ENCODE measurements around the gene EDAR.

- TF ChIP-seq GATA2 (IDR thresholded peaks at IDR 0.05; ENCODE audit: low read depth, low read length) (no peak), GATA3 (IDR thresholded peaks at IDR 0.05; ENCODE audit: low read depth, low read length) (no peak)
Observed at GRCh38 chr2:109028738-109029489, 39.9 kb upstream of the EDAR start.

All from SH-SY5Y (cell line).